Measurements from ENCODE around the gene ORMDL1. TPM values are rescaled to one million over a fixed set of nuclear protein-coding genes. Genes with fewer than 3 reads are reported as not detected.

ORMDL1 gene
- total RNA-seq, 3 donors from 2014 or later (not counting 1 experiment from before 2014, with no cell fraction given): 83.1 to 103 (median 101) TPM

DNA sequence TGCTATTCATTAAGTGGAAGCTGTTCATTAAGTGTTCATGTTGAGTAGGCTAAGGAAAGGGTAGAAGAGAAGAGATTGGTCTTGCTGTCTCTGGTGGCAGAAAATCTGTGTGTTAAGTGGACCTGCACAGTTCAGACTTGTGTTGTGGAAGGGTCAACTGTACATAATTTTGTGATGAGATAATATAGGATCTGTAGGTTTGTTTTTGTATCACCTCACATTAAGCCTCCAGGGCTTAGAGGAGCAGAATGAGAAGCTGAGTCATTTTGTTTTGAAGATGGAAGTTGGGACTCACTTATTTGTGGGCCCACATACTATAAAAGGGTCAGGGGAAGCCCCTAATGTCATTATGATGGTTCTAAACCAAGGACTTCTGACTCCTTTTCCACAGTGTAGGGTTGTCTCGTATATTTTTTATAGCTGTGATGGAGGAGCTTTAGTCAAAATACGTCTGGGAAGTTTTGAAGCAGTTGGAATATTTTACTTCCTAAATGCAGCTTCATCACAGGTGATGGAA, 18.3 kb upstream of the ORMDL1 start:
- Mint-ChIP-seq H3K4me1 (peaks cover 2 to 4% of the 10 kb centered on the region in 2 donors), H3K4me3 (no peak overlapping the region), H3K9me3 (no peaks in the 10 kb centered on the region), H3K27ac (no peak overlapping the region), H3K27me3 (ENCODE audit: low read depth in 2 of 2) (no peaks in the 10 kb centered on the region), H3K36me3 (no peaks in the 10 kb centered on the region)
- intact Hi-C loops (cut with micrococcal nuclease): no loop called here
- ATAC-seq (no peak), DNase-seq (no peak)
- 100% methylated on average over 2 of the region's 2 CpGs for WGBS (ENCODE audit: insufficient coverage)
- no peaks in the 10 kb centered on the region for H3K27me3 ChIP-seq (ENCODE audit: control insufficient read depth, insufficient read depth, low read length)
- no peaks in the 10 kb centered on the region for H3K9me3 ChIP-seq (ENCODE audit: control insufficient read depth, insufficient read depth, low read length)
- H3K4me3 ChIP-seq (ENCODE audit: low read length): no peak overlapping the region
- no peaks in the 10 kb centered on the region for H3K4me1 ChIP-seq (ENCODE audit: control insufficient read depth, insufficient read depth, low read length)
- H3K27ac ChIP-seq (ENCODE audit: low read length): no peak overlapping the region
- peaks cover 28% of the 10 kb centered on the region for H3K36me3 ChIP-seq (ENCODE audit: control insufficient read depth, insufficient read depth, low read length)
- TF ChIP-seq, protein P1, sequence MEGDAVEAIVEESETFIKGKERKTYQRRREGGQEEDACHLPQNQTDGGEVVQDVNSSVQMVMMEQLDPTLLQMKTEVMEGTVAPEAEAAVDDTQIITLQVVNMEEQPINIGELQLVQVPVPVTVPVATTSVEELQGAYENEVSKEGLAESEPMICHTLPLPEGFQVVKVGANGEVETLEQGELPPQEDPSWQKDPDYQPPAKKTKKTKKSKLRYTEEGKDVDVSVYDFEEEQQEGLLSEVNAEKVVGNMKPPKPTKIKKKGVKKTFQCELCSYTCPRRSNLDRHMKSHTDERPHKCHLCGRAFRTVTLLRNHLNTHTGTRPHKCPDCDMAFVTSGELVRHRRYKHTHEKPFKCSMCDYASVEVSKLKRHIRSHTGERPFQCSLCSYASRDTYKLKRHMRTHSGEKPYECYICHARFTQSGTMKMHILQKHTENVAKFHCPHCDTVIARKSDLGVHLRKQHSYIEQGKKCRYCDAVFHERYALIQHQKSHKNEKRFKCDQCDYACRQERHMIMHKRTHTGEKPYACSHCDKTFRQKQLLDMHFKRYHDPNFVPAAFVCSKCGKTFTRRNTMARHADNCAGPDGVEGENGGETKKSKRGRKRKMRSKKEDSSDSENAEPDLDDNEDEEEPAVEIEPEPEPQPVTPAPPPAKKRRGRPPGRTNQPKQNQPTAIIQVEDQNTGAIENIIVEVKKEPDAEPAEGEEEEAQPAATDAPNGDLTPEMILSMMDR (IDR thresholded peaks at IDR 0.05): no peak

- Histone ChIP-seq H3K36me3 (ENCODE audit: control insufficient read depth, insufficient read depth, low read length) (peaks cover 39% of the 10 kb centered on the region), H3K27me3 (ENCODE audit: control insufficient read depth, insufficient read depth, low read length) (no peaks in the 10 kb centered on the region), H3K27ac (ENCODE audit: low read length) (no peak overlapping the region), H3K4me1 (ENCODE audit: control insufficient read depth, insufficient read depth, low read length) (no peaks in the 10 kb centered on the region), H3K9me3 (ENCODE audit: control insufficient read depth, insufficient read depth, low read length) (no peaks in the 10 kb centered on the region), H3K4me3 (ENCODE audit: low read length) (no peak overlapping the region)
- no peak overlapping the region for H3K27ac Mint-ChIP-seq
- TF ChIP-seq, protein P1 (IDR thresholded peaks at IDR 0.05): no peak
- no peaks in the 10 kb centered on the region for H3K36me3 Mint-ChIP-seq
- no peak overlapping the region for H3K4me3 Mint-ChIP-seq
- no peaks in the 10 kb centered on the region for H3K9me3 Mint-ChIP-seq
- peaks cover 4 to 6% of the 10 kb centered on the region in 2 donors for H3K4me1 Mint-ChIP-seq
- ATAC-seq (no peak), DNase-seq (no peak)
- WGBS (ENCODE audit: insufficient coverage): 83% methylated on average over 2 of the region's 2 CpGs
- no peaks in the 10 kb centered on the region for H3K27me3 Mint-ChIP-seq (ENCODE audit: low read depth in 2 of 2)
- intact Hi-C loops (cut with micrococcal nuclease): loop anchor here (5.0 kb wide), 1 partner anchor 47 kb away; no protein-coding TSS in a partner anchor
Observed at GRCh38 chr2:189799531-189799930, 15.4 kb upstream of the ORMDL1 start.

DNA sequence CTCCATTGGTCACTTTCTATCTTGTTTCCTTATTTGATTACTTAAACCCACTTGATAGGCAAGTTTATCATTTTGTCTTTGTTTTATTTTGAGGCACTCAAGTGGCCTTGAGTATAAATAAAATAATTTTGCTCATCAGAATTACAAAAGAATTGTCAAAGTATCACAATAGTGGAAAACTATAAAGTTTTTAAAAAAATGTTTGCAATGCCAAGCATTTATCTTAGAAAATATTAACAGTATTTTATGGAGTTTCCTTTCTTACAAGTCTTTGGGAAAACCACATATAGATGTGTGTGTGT, 14.8 kb upstream of the ORMDL1 start:
- intact Hi-C loops (cut with micrococcal nuclease): loop anchor here (5.0 kb wide), 1 partner anchor 47 kb away; no protein-coding TSS in a partner anchor
- Histone ChIP-seq H3K9me3 (ENCODE audit: control insufficient read depth, insufficient read depth, low read length) (no peaks in the 10 kb centered on the region), H3K27me3 (ENCODE audit: control insufficient read depth, insufficient read depth, low read length) (no peaks in the 10 kb centered on the region), H3K4me1 (ENCODE audit: control insufficient read depth, insufficient read depth, low read length) (no peaks in the 10 kb centered on the region), H3K36me3 (ENCODE audit: control insufficient read depth, insufficient read depth, low read length) (peaks cover 37% of the 10 kb centered on the region), H3K4me3 (ENCODE audit: low read length) (no peak overlapping the region), H3K27ac (ENCODE audit: low read length) (no peak overlapping the region)
- H3K4me1 Mint-ChIP-seq: peaks cover 4 to 6% of the 10 kb centered on the region in 2 donors
- no peak overlapping the region for H3K4me3 Mint-ChIP-seq
- ATAC-seq (no peak), DNase-seq (no peak)
- TF ChIP-seq, protein P1 (IDR thresholded peaks at IDR 0.05): no peak
- no peaks in the 10 kb centered on the region for H3K9me3 Mint-ChIP-seq
- no peak overlapping the region for H3K27ac Mint-ChIP-seq
- H3K27me3 Mint-ChIP-seq (ENCODE audit: low read depth in 2 of 2): no peaks in the 10 kb centered on the region
- H3K36me3 Mint-ChIP-seq: no peaks in the 10 kb centered on the region

Measured in natural killer cell (primary cell).